Left ventricle myocardium superior (tissue), 1 donor: ENCODE results near the gene TRMT61A. TPM values are rescaled to one million over a fixed set of nuclear protein-coding genes. Genes with fewer than 3 reads are reported as not detected.
"Not testable (repeated sequence)": the region's sequence is repeated elsewhere in the genome, so short reads cannot be mapped to it uniquely, and the experiment has no call there.

Experiments used
- ATAC-seq: fragments of 200-7000 bp; cut with Tn5 transposase; one replicate; pipeline ENCODE4 v1.9.1; 2020; ENCODE audit warnings: mild to moderate bottlenecking, moderate library complexity
- DNase-seq: peaks from one replicate; pipeline ENCODE4 v3.0.0-alpha.2; 2020
- intact Hi-C: fragments of 100-400 bp; cut with micrococcal nuclease; formaldehyde crosslinking; loops from one replicate; pipeline ENCODE4 v1.11.0; 2022
- total RNA-seq: library from RNA; stranded (reverse); fragmentation: NEBNext Ultra II Directional; extraction: Animal tissue kit (Norgen Biotek cat#: 25700); gene quantifications from one replicate; pipeline ENCODE4 v1.2.1, GENCODE V29; 2021
- donor health status: DM: no; HTN: yes; CAD: no; lungs with severe emphysema.

TRMT61A gene
- total RNA-seq, 1 donor from 2014 or later, result 5.5 TPM

GRCh38 chr14:103504991-103505565, 23.9 kb upstream of the TRMT61A start:
- intact Hi-C loops, result no loop called here
- ATAC-seq (no peak), DNase-seq (no peak)

- no peak for DNase-seq
- no peak for ATAC-seq
- intact Hi-C loops, result no loop called here
These were observed 21.2 kb upstream of the TRMT61A start for GRCh38 chr14:103507751-103508150.

- intact Hi-C loops, result no loop called here
These were observed 20.3 kb upstream of the TRMT61A start for GRCh38 chr14:103508521-103509329.

GRCh38 chr14:103509864-103510723, 18.9 kb upstream of the TRMT61A start:
- ATAC-seq, result no peak
- no peak for DNase-seq
- intact Hi-C loops, result no loop called here

More at GRCh38 chr14:103508521-103509329, 20.3 kb upstream of the TRMT61A start:
- ATAC-seq (no peak), DNase-seq (no peak)

GRCh38 chr14:103510724-103511693, 18.0 kb upstream of the TRMT61A start:
- DNase-seq (no peak), ATAC-seq (no peak)
- intact Hi-C loops, result no loop called here

- ATAC-seq, intact Hi-C loops: not testable (repeated sequence)
- DNase-seq, result peak; percentile 12
These were observed 16.8 kb upstream of the TRMT61A start for GRCh38 chr14:103512180-103512579.

- ATAC-seq, result peak; percentile 76
These were observed 16.0 kb upstream of the TRMT61A start for GRCh38 chr14:103512701-103513611.

GRCh38 chr14:103514596-103515421, 14.2 kb upstream of the TRMT61A start:
- ATAC-seq, result no peak
- peak; percentile 29 for DNase-seq
- intact Hi-C loops, result no loop called here

More at GRCh38 chr14:103512701-103513611, 16.0 kb upstream of the TRMT61A start:
- intact Hi-C loops, result no loop called here
- DNase-seq, result peak; percentile 76

- intact Hi-C loops, result no loop called here
- ATAC-seq (no peak), DNase-seq (peak; percentile 6)
These were observed 12.4 kb upstream of the TRMT61A start for GRCh38 chr14:103516426-103517173.

- intact Hi-C loops, result no loop called here
- DNase-seq (peak; percentile 37), ATAC-seq (no peak)
These were observed 11.8 kb upstream of the TRMT61A start for GRCh38 chr14:103517174-103517566.

- DNase-seq (peak; percentile 66), ATAC-seq (peak; percentile 3)
- intact Hi-C loops, result no loop called here
These were observed 11.1 kb upstream of the TRMT61A start for GRCh38 chr14:103517721-103518421.

GRCh38 chr14:103518422-103519042, 10.5 kb upstream of the TRMT61A start:
- intact Hi-C loops, result no loop called here
- DNase-seq, result peak; percentile 85
- ATAC-seq, result peak; percentile 39

GRCh38 chr14:103519043-103519836, 9.8 kb upstream of the TRMT61A start:
- ATAC-seq (no peak), DNase-seq (peak; percentile 36)
- intact Hi-C loops, result no loop called here

- ATAC-seq (no peak), DNase-seq (peak; percentile 63)
These were observed 9.2 kb upstream of the TRMT61A start for GRCh38 chr14:103519837-103520212.

More at GRCh38 chr14:103519837-103520212, 9.2 kb upstream of the TRMT61A start:
- intact Hi-C loops, result no loop called here
